NCI-H187 treated with DMSO at 0.1 percent for 48 hours (cell line): Measurements from ENCODE around the gene SLC12A4.
"Not testable (repeated sequence)": the region's sequence is repeated elsewhere in the genome, so short reads cannot be mapped to it uniquely, and the experiment has no call there.

ENCODE experiments used
- DNase-seq: peaks from one replicate; lab custom pipeline; 2025; lab: John Stamatoyannopoulos, UW

The SLC12A4 gene

DNA sequence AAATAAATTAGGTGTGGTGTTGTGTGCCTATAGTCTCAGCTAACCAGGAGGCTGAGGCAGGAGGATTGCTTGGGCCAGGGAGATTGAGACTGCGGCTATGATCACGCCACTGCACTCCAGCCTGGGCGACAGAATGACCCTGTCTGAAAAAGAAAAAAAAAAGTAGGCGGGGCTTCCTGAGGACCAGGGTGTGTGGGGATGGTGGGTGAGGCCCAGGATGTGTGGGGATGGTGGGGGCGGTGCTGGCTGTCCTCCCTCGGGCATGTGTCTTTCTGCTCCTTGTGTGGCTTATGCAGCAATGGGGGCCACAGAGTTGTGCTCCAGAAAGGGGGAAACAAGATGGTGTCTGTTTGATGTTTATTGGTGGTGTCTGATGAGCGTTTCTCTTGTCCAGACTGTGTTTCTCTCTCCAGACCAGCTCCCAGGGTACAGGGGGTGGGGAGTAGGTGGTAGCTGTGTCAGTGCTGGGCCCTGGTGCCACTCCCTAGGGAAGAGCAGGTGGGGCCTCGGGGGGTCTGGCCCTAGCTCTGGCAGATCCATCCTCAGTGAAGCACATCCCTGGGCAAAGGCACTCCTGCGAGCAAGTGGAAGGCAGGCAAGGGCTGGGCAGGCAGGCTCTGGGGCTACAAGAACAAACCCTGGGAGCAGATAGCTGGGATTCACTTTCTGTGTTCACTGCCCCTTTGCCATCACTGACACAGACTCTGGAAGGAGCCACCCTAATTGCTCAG lies 26.8 kb downstream of the SLC12A4 start:
- DNase-seq, result no peak

- DNase-seq, result no peak
These were observed 27.9 kb downstream of the SLC12A4 start for GRCh38 chr16:67940446-67941089.

- DNase-seq, result no peak
These were observed 28.7 kb downstream of the SLC12A4 start for GRCh38 chr16:67939507-67940445.

DNA sequence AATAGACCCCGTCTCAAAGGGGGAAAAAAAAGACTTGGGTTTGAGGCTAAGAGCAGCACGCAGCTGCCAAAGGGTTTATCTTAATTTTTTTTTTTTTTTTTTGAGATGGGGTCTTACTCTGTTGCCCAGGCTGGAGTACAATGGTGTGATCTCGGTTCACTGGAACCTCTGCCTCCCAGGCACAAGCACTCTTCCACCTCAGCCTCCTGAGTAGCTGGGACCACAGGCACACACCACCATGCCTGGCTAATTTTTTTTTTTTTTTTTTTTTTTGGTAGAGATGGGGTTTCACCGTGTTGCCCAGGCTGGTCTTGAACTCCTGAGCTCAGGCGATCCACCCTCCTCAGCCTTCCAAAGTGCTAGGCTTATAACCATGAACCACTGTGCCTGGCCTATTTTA lies 30.7 kb downstream of the SLC12A4 start:
- DNase-seq, result not testable (repeated sequence)

GRCh38 chr16:67936880-67937605 lies 31.4 kb downstream of the SLC12A4 start:
- no peak for DNase-seq

DNA sequence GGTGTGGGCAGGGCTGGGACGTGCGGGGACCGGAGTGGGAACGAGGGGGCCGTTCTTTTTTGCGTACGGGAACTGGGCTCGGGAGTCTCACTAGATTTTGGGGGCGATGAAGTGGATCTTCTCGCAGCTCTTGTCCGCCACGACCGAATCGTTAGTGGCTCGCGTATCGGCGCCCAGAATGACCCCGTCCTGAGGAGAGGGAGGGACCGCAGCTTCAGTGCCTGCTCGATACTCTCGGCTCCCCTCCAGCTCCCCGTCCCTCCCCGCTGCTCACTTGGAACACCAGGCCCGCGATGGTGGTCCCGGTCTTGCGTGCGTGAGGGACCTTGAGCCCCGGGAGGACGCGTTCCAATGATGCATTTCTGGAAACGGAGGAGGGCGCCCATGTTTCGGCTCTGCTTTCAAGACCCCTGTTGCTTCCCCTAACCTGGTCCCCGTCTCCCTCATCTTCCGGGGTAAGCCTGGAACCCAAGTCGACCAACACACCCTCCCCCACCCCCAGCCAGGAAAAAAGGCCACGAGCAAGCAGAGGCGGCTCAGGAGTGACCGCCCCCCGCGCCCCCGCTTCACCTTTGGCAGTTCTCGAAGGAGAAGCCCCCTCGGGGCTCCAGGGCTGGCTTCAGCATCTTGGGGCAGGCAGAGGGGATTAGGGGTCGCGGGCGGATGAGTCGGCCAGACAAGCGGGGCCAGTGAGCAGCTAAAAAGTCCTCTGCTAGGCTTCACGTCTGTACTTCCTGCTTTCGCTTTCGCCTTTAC lies 32.1 kb downstream of the SLC12A4 start, which contains the start of gene PSMB10:
Gene PSMB10, minus strand, starts transcription at position 727 of the 756 bp plus-strand sequence. Its CDS starts 101 bp downstream, at position 626.
- no peak for DNase-seq

- DNase-seq, result peak; percentile 77
These were observed 32.9 kb downstream of the SLC12A4 start for GRCh38 chr16:67935402-67936123.

DNA sequence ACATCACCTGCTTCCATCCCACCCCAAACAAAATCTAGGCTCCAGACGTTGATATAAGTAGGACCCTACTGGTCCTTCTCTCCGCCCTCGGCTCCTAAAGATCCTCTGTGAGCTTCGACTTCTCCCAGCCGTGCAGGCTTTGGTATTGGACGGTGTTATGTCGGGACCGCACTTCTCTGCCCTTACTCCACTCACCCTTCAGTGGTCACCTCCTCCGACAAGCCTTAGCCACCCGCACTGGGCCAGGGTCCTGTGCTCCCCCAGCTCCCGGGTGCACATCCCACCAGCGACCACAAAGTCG lies 33.4 kb downstream of the SLC12A4 start:
- no peak for DNase-seq

- no peak for DNase-seq
These were observed 33.9 kb downstream of the SLC12A4 start for GRCh38 chr16:67934306-67935100.

- DNase-seq, result no peak
These were observed 34.6 kb downstream of the SLC12A4 start for GRCh38 chr16:67933805-67934204.

- DNase-seq, result no peak
These were observed 36.0 kb downstream of the SLC12A4 start for GRCh38 chr16:67932462-67932840.

- no peak for DNase-seq
These were observed 36.5 kb downstream of the SLC12A4 start, which contains the start of gene CTRL for GRCh38 chr16:67931712-67932461. CTRL (minus strand) TSS chr16:67931862; CDS start chr16:67931852, 10 bp downstream.

DNA sequence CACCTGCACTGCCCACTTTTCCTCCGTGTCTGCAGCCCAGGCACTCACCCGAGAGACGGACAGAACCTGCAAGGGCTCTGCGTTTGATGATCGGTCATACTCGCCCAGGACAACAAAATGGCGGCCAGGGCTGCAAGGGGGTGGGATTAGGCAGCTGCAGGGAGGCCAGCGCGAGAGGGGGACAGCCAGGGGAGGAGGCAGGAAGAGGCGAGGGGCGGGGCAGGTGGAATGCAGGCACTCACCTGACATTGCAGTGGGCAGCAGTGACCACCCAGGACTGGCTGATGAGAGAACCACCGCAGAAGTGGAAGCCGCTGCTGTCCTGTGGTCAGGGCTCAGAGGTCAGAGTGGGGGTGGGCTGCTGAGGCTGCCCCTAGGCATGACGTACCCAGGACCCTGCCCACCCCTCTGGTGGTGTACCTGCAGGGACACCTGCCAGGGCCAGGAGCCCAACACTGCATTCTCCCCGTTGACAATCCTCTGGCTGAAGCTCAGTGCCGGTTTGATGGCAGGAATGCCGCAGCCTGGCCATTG lies 37.7 kb downstream of the SLC12A4 start:
- no peak for DNase-seq

GRCh38 chr16:67930191-67930590 lies 38.2 kb downstream of the SLC12A4 start:
- DNase-seq, result no peak

DNA sequence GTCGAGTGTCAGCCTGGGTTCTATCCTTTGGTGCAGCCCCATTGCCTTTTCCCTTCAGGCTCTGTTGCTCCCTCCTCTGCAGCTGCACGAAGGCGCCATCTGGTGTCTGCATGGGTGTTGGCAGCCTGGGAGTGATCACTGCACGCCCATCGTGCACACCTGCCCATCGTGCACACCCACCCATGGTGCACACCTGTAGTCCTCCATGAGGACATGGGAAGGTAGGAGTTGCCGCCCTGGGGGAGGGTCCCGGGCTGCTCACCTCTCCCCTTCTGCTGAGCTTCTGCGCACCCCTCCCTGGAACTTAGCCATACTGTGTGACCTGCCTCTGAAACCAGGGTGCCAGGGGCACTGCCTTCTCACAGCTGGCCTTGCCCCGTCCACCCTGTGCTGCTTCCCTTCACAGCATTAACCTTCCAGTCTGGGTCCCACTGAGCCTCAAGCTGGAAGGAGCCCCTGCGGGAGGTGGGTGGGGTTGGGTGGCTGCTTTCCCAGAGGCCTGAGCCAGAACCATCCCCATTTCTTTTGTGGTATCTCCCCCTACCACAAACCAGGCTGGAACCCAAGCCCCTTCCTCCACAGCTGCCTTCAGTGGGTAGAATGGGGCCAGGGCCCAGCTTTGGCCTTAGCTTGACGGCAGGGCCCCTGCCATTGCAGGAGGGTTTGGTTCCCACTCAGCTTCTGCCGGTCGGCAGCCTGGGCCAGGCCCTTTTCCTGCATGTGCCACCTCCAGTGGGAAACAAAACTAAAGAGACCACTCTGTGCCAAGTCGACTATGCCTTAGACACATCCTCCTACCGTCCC lies 39.7 kb downstream of the SLC12A4 start:
- DNase-seq, result no peak

- DNase-seq, result no peak
These were observed 40.3 kb downstream of the SLC12A4 start for GRCh38 chr16:67928147-67928546.

DNA sequence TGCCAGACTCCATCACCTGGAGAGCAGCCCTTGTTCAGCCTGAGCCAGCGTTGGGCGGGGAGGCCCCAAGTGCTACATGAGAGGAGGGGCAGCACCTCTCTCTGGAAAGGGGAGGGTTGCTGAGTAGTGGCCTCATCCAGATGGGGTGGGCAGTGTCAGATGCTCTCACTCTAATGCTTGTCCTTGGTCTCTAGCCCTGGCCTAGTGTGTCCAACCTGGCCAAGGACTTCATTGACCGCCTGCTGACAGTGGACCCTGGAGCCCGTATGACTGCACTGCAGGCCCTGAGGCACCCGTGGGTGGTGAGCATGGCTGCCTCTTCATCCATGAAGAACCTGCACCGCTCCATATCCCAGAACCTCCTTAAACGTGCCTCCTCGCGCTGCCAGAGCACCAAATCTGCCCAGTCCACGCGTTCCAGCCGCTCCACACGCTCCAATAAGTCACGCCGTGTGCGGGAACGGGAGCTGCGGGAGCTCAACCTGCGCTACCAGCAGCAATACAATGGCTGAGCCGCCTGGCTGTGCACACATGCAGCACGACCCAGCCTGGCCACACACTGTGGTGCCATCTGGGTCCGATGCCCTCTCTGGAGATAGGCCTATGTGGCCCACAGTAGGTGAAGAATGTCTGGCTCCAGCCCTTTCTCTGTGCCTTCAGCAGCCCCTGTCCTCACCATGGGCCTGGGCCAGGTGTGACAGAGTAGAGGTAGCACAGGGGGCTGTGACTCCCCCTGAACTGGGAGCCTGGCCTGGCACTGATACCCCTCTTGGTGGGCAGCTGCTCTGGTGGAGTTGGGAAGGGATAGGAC lies 41.1 kb downstream of the SLC12A4 start:
- DNase-seq, result no peak
